ENCODE data around the gene ITGA2B.
"Not testable (repeated sequence)": the region's sequence is repeated elsewhere in the genome, so short reads cannot be mapped to it uniquely, and the experiment has no call there.

The ITGA2B gene

GRCh38 chr17:44368391-44369243, 20.8 kb downstream of the ITGA2B start:
- DNase-seq (ENCODE audit: low spot score) = not testable (repeated sequence)

GRCh38 chr17:44367231-44367979, 22.0 kb downstream of the ITGA2B start:
- no peak for DNase-seq (ENCODE audit: low spot score)

- DNase-seq (ENCODE audit: low spot score) = not testable (repeated sequence)
Measured at GRCh38 chr17:44365051-44365450, 24.4 kb downstream of the ITGA2B start.

GRCh38 chr17:44363613-44364159, 25.8 kb downstream of the ITGA2B start, which contains the start of gene FAM171A2:
Gene FAM171A2, minus strand, starts transcription at chr17:44363853. Its CDS starts 139 bp downstream, at chr17:44363714.
- DNase-seq (ENCODE audit: low spot score) = peak; percentile 44

GRCh38 chr17:44362949-44363612, 26.4 kb downstream of the ITGA2B start:
- no peak for DNase-seq (ENCODE audit: low spot score)

GRCh38 chr17:44362459-44362948, 26.9 kb downstream of the ITGA2B start:
- DNase-seq (ENCODE audit: low spot score) = no peak

GRCh38 chr17:44361292-44362260, 27.9 kb downstream of the ITGA2B start:
- no peak for DNase-seq (ENCODE audit: low spot score)

- no peak for DNase-seq (ENCODE audit: low spot score)
Measured at GRCh38 chr17:44360826-44361225, 28.6 kb downstream of the ITGA2B start.

- DNase-seq (ENCODE audit: low spot score) = no peak
Measured at GRCh38 chr17:44360144-44360533, 29.3 kb downstream of the ITGA2B start.

- no peak for DNase-seq (ENCODE audit: low spot score)
Measured at GRCh38 chr17:44359458-44360143, 29.8 kb downstream of the ITGA2B start.

- no peak for DNase-seq (ENCODE audit: low spot score)
Measured at GRCh38 chr17:44359006-44359405, 30.4 kb downstream of the ITGA2B start.

- no peak for DNase-seq (ENCODE audit: low spot score)
Measured at GRCh38 chr17:44358066-44358465, 31.4 kb downstream of the ITGA2B start.

- DNase-seq (ENCODE audit: low spot score) = no peak
Measured at GRCh38 chr17:44356241-44356640, 33.2 kb downstream of the ITGA2B start.

- no peak for DNase-seq (ENCODE audit: low spot score)
Measured at GRCh38 chr17:44355642-44356099, 33.8 kb downstream of the ITGA2B start.

- DNase-seq (ENCODE audit: low spot score) = no peak
Measured at GRCh38 chr17:44354582-44355561, 34.6 kb downstream of the ITGA2B start.

- no peak for DNase-seq (ENCODE audit: low spot score)
Measured at GRCh38 chr17:44353672-44354331, 35.6 kb downstream of the ITGA2B start.

GRCh38 chr17:44352828-44353671, 36.4 kb downstream of the ITGA2B start:
- no peak for DNase-seq (ENCODE audit: low spot score)

All from kidney capillary endothelial cell (primary cell).